Prostate gland (tissue), 2 donors: ENCODE results near the gene FH. TPM values are rescaled to one million over a fixed set of nuclear protein-coding genes. Genes with fewer than 3 reads are reported as not detected.

ENCODE experiments used
- DNase-seq: peaks from one replicate; pipeline ENCODE4 v3.0.0-alpha.2; 2019; ENCODE audit warnings: low spot score
- H3K27ac ChIP-seq, 2 donors: fragments of 200-600 bp; sonication (generic); 2 replicates each; pipeline ENCODE4 v1.5.1; 2017 to 2019
- H3K27me3 ChIP-seq: fragments of 200-600 bp; sonication (generic); replicated peaks from 2 replicates; pipeline ENCODE4 v1.5.1; 2019; ENCODE audit not compliant: insufficient read depth
- H3K36me3 ChIP-seq, 2 donors: fragments of 200-600 bp; sonication (generic); 1 replicate in 1 of 2; 2 replicates in 1 of 2; pipeline versions ENCODE4 v1.5.1 to v1.8.1; 2017 to 2019
- H3K4me1 ChIP-seq: fragments of 200-600 bp; sonication (generic); replicated peaks from 2 replicates; pipeline ENCODE4 v1.5.1; 2019
- H3K4me3 ChIP-seq, 2 donors: fragments of 200-600 bp; sonication (generic); 2 replicates each; pipeline ENCODE4 v1.5.1; 2017 to 2019
- H3K9me3 ChIP-seq: fragments of 200-600 bp; sonication (generic); 2 replicates; pipeline ENCODE4 v1.5.1; 2017
- CTCF ChIP-seq, 4 experiments: fragments of 200-600 bp in 2 of 4; fragments of 450-650 bp in 2 of 4; sonication (generic) in 2 of 4; IDR thresholded peaks; 1 replicate in 3 of 4; 2 replicates in 1 of 4; pipeline ENCODE4 v1.5.1; 2016 to 2019; ENCODE audit warnings: antibody characterized with exemption in 4 of 4, mild to moderate bottlenecking in 2 of 4, moderate library complexity in 2 of 4
- POLR2A ChIP-seq: fragments of 450-650 bp; IDR thresholded peaks from one replicate; pipeline ENCODE4 v1.6.1; 2016; ENCODE audit warnings: antibody characterized with exemption, mild to moderate bottlenecking
- POLR2AphosphoS5 ChIP-seq: sonication (generic); formaldehyde crosslinking; IDR thresholded peaks from one replicate; pipeline ENCODE4 v1.6.1; 2017; ENCODE audit warnings: antibody characterized with exemption
- WGBS: methylation state at CpG from one replicate; pipeline ENCODE4 v1.1.5; 2018; 5-methylcytosine and 5-hydroxymethylcytosine counted together
- intact Hi-C: fragments of 100-400 bp; cut with DNase I; formaldehyde crosslinking; loops from one replicate; pipeline ENCODE4 v1.14.2; 2022
- total RNA-seq, 2 donors: library from RNA; depleted of rRNA; stranded (reverse); fragments of >200 nt; gene quantifications; one replicate each; pipeline ENCODE4 v1.1.0, GENCODE V29; 2016

The FH gene
- total RNA-seq = 10 to 100 TPM; 43.8 to 45.4 TPM

- Histone ChIP-seq H3K27ac (peak within 1 kb of the TSS; percentile 80 to 82), H3K36me3 (no peaks in the 10 kb centered on the region), H3K4me3 (peak within 1 kb of the TSS; percentile 85 to 92), H3K27me3 (no peaks in the 10 kb centered on the region), H3K9me3 (no peaks in the 10 kb centered on the region), H3K4me1 (no peaks in the 10 kb centered on the region)
- WGBS = under 1% methylated on average over 31 of the region's 70 CpGs
- TF ChIP-seq CTCF (IDR thresholded peaks at IDR 0.05) = peak in 2 of 4 experiments; percentile 14 to 15
- TF ChIP-seq POLR2AphosphoS5 = peak; percentile 99
- TF ChIP-seq POLR2A = peak; percentile 92
- intact Hi-C loops = no loop called here
- peak; percentile 97 for DNase-seq
Measured at GRCh38 chr1:241519308-241520079, at the start of gene FH. Gene FH, minus strand, starts transcription at chr1:241519755. Its CDS starts 33 bp downstream, at chr1:241519722.

GRCh38 chr1:241560849-241561187, 41.3 kb upstream of the FH start:
- no peak for DNase-seq
- no peak overlapping the region for H3K4me3 ChIP-seq
- TF ChIP-seq POLR2A (no peak), POLR2AphosphoS5 (no peak), CTCF (IDR thresholded peaks at IDR 0.05) (no peak)
- WGBS = 86% methylated on average over 3 of the region's 3 CpGs
- H3K9me3 ChIP-seq = no peaks in the 10 kb centered on the region
- intact Hi-C loops = no loop called here
- no peaks in the 10 kb centered on the region for H3K27me3 ChIP-seq
- H3K27ac ChIP-seq = no peak overlapping the region
- H3K36me3 ChIP-seq = no peaks in the 10 kb centered on the region
- no peaks in the 10 kb centered on the region for H3K4me1 ChIP-seq

GRCh38 chr1:241560146-241560848, 40.7 kb upstream of the FH start:
- H3K4me3 ChIP-seq = no peak overlapping the region
- no peaks in the 10 kb centered on the region for H3K27me3 ChIP-seq
- DNase-seq = no peak
- H3K4me1 ChIP-seq = no peaks in the 10 kb centered on the region
- TF ChIP-seq POLR2AphosphoS5 = no peak
- TF ChIP-seq CTCF (IDR thresholded peaks at IDR 0.05) = no peak
- no peak for TF ChIP-seq POLR2A
- intact Hi-C loops = no loop called here
- no peaks in the 10 kb centered on the region for H3K36me3 ChIP-seq
- 91% methylated on average over 4 of the region's 4 CpGs for WGBS
- no peak overlapping the region for H3K27ac ChIP-seq
- no peaks in the 10 kb centered on the region for H3K9me3 ChIP-seq

GRCh38 chr1:241557551-241558193, 38.1 kb upstream of the FH start:
- no peaks in the 10 kb centered on the region for H3K36me3 ChIP-seq
- DNase-seq = no peak
- H3K4me1 ChIP-seq = no peaks in the 10 kb centered on the region
- no peaks in the 10 kb centered on the region for H3K9me3 ChIP-seq
- no peak overlapping the region for H3K27ac ChIP-seq
- TF ChIP-seq POLR2A (no peak), CTCF (IDR thresholded peaks at IDR 0.05) (no peak), POLR2AphosphoS5 (no peak)
- H3K4me3 ChIP-seq = no peak overlapping the region
- WGBS = 67% methylated on average over 5 of the region's 5 CpGs
- H3K27me3 ChIP-seq = no peaks in the 10 kb centered on the region
- intact Hi-C loops = no loop called here
